SK-N-SH (cell line): ENCODE measurements around the gene MGA. TPM values are rescaled to one million over a fixed set of nuclear protein-coding genes. Genes with fewer than 3 reads are reported as not detected.
A peak's percentile ranks its signal among the peaks of the same experiment; 100 is the strongest.

Experiments
- CTCF ChIA-PET: fragments of 300-600, 350-600 bp; formaldehyde crosslinking; extraction: SDS; loops from one replicate; lab custom pipeline; 2021; lab: Yijun Ruan, JAX
- POLR2A ChIA-PET: fragments of 350-600 bp; sonication (Branson Sonifier 250); formaldehyde crosslinking; extraction: SDS; loops from one replicate; lab custom pipeline; 2020; ENCODE audit warnings: antibody characterized with exemption, inconsistent platforms; lab: Yijun Ruan, JAX
- DNase-seq: peaks from one replicate; pipeline ENCODE4 v3.0.0; 2012
- H2AFZ ChIP-seq: fragments of 200-600 bp; sonication (generic); 2 replicates; pipeline ENCODE4 v1.8.1; 2016; ENCODE audit warnings: antibody characterized with exemption, mild to moderate bottlenecking, low read depth
- H3F3A ChIP-seq: fragments of 200-600 bp; sonication (generic); replicated peaks from 2 replicates; pipeline ENCODE3; 2016; ENCODE audit warnings: antibody characterized with exemption, mild to moderate bottlenecking; ENCODE audit not compliant: insufficient read depth
- H3K27ac ChIP-seq, 2 experiments: fragments of 200-500 bp in 1 of 2; fragments of 200-600 bp in 1 of 2; sonication (Bioruptor generic) in 1 of 2; sonication (generic), shearing (Covaris generic) in 1 of 2; 2 replicates each; pipeline versions ENCODE4 v1.5.1 to v1.6.1; 2014 to 2016; ENCODE audit warnings: low read depth in 2 of 2, inconsistent platforms in 1 of 2, low read length in 1 of 2, mild to moderate bottlenecking in 1 of 2, mixed read lengths in 1 of 2
- H3K27me3 ChIP-seq: fragments of 200-600 bp; sonication (generic), shearing (Covaris generic); 2 replicates; pipeline ENCODE4 v1.6.1; 2016; ENCODE audit warnings: mixed run types; ENCODE audit not compliant: insufficient read depth
- H3K36me3 ChIP-seq, 2 experiments: fragments of 200-500 bp in 1 of 2; fragments of 200-600 bp in 1 of 2; sonication (Bioruptor generic) in 1 of 2; sonication (generic) in 1 of 2; replicated peaks in 1 of 2; 2 replicates each; pipeline versions ENCODE3 to v1.5.1; 2014 to 2016; ENCODE audit warnings: low read length in 1 of 2, mild to moderate bottlenecking in 1 of 2; ENCODE audit not compliant: insufficient read depth in 2 of 2, control insufficient read depth in 1 of 2
- H3K4me1 ChIP-seq, 2 experiments: fragments of 200-500 bp in 1 of 2; fragments of 200-600 bp in 1 of 2; sonication (Bioruptor generic) in 1 of 2; sonication (generic), shearing (Covaris generic) in 1 of 2; 2 replicates each; pipeline versions ENCODE4 v1.5.1 to v1.6.1; 2014 to 2016; ENCODE audit warnings: low read depth in 1 of 2, low read length in 1 of 2, mixed run types in 1 of 2; ENCODE audit not compliant: insufficient read depth in 2 of 2, control insufficient read depth in 1 of 2
- H3K4me2 ChIP-seq: fragments of 200-600 bp; sonication (generic), shearing (Covaris generic); 2 replicates; pipeline ENCODE4 v1.6.1; 2017; ENCODE audit warnings: mixed run types
- H3K4me3 ChIP-seq, 2 experiments: fragments of 200-500 bp in 1 of 2; fragments of 200-600 bp in 1 of 2; sonication (Bioruptor generic) in 1 of 2; sonication (generic), shearing (Covaris generic) in 1 of 2; 2 replicates each; pipeline versions ENCODE4 v1.5.1 to v1.8.1; 2014 to 2016; ENCODE audit warnings: low read depth in 2 of 2, inconsistent platforms in 1 of 2, low read length in 1 of 2, mild to moderate bottlenecking in 1 of 2, mixed read lengths in 1 of 2, moderate library complexity in 1 of 2
- H3K79me2 ChIP-seq: fragments of 200-600 bp; sonication (generic); 2 replicates; pipeline ENCODE4 v1.8.1; 2017; ENCODE audit warnings: mild to moderate bottlenecking; ENCODE audit not compliant: insufficient read depth
- H3K9ac ChIP-seq: fragments of 200-600 bp; sonication (generic); 2 replicates; pipeline ENCODE4 v1.6.1; 2017; ENCODE audit warnings: mixed run types
- H3K9me2 ChIP-seq: fragments of 200-600 bp; sonication (generic); 2 replicates; pipeline ENCODE4 v1.6.1; 2017; ENCODE audit warnings: mixed run types
- H3K9me3 ChIP-seq: fragments of 200-600 bp; sonication (generic); 2 replicates; pipeline ENCODE4 v1.6.1; 2017; ENCODE audit warnings: mixed run types, mild to moderate bottlenecking, moderate library complexity
- H4K20me1 ChIP-seq: fragments of 200-600 bp; sonication (generic); 2 replicates; pipeline ENCODE4 v1.6.1; 2017; ENCODE audit warnings: mild to moderate bottlenecking, mixed run types; ENCODE audit not compliant: insufficient read depth
- CHD2 ChIP-seq: fragments of 150-350 bp; IDR thresholded peaks from 2 replicates; pipeline ENCODE4 v1.6.1; 2018; ENCODE audit warnings: low read length; ENCODE audit not compliant: partially characterized antibody
- FOSL2 ChIP-seq: IDR thresholded peaks from 2 replicates; pipeline ENCODE4 v1.4.0; 2012; ENCODE audit warnings: low read depth, mild to moderate bottlenecking, moderate library complexity, borderline replicate concordance
- FOXJ3 ChIP-seq: sonication (generic); formaldehyde crosslinking; IDR thresholded peaks from 2 replicates; pipeline ENCODE4 v1.5.1; 2020; ENCODE audit warnings: mild to moderate bottlenecking, missing genetic modification reagents
- FOXM1 ChIP-seq: IDR thresholded peaks from 2 replicates; pipeline ENCODE4 v1.4.0; 2012; ENCODE audit warnings: low read depth, mild to moderate bottlenecking
- MEF2A ChIP-seq: IDR thresholded peaks from 2 replicates; pipeline ENCODE4 v1.4.0; 2012; ENCODE audit warnings: low read depth, borderline replicate concordance
- NFIC ChIP-seq: IDR thresholded peaks from 2 replicates; pipeline ENCODE4 v1.4.0; 2012; ENCODE audit warnings: borderline replicate concordance
- POLR2AphosphoS5 ChIP-seq: IDR thresholded peaks from 2 replicates; pipeline ENCODE4 v1.6.1; 2012; ENCODE audit warnings: low read depth, low read length
- RXRA ChIP-seq: IDR thresholded peaks from 2 replicates; pipeline ENCODE4 v1.4.0; 2012; ENCODE audit warnings: low read depth, mild to moderate bottlenecking, borderline replicate concordance
- TCF12 ChIP-seq: IDR thresholded peaks from 2 replicates; pipeline ENCODE4 v1.4.0; 2012
- WGBS: methylation state at CpG from one replicate; pipeline ENCODE4 v1.1.6; 2017; ENCODE audit warnings: low lambda C conversion rate; 5-methylcytosine and 5-hydroxymethylcytosine counted together
- polyA plus RNA-seq, 3 experiments: library from polyadenylated mRNA; depleted of rRNA; stranded (reverse); fragments of >200 nt; gene quantifications; 2 replicates each; pipeline ENCODE4 v1.2.3, GENCODE V29; 2012
- TF ChIP-seq, protein P1 (sequence below): fragments of 200-600 bp; sonication (generic); IDR thresholded peaks from 2 replicates; pipeline ENCODE4 v1.6.1; 2017; ENCODE audit warnings: antibody characterized with exemption, mild to moderate bottlenecking, moderate library complexity

MGA gene
- polyA plus RNA-seq, 1 of the 3 experiments (the other 2 are of a cell fraction), result 2.3 TPM

DNA sequence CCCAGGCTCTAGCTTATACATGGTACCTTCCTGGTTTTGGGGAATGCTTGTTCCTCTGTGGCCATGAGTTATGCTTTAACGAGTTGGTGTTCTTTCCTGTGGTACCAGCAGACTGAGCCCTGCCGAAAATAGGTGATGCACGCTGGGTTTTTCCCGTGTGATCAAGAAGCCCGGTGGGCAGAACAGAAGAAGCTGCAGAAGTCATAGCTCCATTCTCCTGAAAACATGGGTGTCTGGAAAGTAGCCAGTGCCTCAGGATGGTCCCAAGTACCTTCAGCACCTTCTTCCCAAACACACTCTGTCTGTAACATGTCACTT is 139.2 kb downstream of the MGA start (continued):
- TF ChIP-seq, protein P1, sequence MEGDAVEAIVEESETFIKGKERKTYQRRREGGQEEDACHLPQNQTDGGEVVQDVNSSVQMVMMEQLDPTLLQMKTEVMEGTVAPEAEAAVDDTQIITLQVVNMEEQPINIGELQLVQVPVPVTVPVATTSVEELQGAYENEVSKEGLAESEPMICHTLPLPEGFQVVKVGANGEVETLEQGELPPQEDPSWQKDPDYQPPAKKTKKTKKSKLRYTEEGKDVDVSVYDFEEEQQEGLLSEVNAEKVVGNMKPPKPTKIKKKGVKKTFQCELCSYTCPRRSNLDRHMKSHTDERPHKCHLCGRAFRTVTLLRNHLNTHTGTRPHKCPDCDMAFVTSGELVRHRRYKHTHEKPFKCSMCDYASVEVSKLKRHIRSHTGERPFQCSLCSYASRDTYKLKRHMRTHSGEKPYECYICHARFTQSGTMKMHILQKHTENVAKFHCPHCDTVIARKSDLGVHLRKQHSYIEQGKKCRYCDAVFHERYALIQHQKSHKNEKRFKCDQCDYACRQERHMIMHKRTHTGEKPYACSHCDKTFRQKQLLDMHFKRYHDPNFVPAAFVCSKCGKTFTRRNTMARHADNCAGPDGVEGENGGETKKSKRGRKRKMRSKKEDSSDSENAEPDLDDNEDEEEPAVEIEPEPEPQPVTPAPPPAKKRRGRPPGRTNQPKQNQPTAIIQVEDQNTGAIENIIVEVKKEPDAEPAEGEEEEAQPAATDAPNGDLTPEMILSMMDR, result no peak
- no peak for TF ChIP-seq TCF12
- no peak for TF ChIP-seq RXRA

DNA sequence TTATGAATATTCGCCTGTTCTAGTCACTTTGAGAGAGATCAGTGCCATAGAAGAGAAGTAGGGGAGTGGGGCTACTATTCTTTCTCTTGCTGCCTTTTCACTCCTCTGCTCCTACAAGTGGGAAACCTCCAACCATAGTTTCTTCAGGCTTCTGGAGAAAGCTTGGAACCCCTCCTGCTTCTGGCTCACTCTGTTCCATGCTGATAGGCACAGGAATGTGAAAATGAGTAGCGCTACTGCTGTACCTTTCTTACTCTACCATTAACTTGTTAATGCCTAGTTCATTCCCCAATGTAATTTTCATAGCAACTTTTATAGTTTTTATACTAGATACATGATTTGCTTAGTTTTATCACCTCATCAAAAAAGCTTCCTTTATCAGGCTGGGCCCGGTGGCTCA is 141.0 kb downstream of the MGA start:
- ChIA-PET CTCF (interaction anchor here (1.1 to 3.7 kb wide), 2 partner anchors 10 to 27 kb away, joined by 4 to 27 read pairs; partner anchors contain the start of gene MAPKBP1), POLR2A (no interaction called here)
- Histone ChIP-seq H3K79me2 (peaks cover 13% of the 10 kb centered on the region), H3K4me2 (no peak overlapping the region), H3K9ac (no peak overlapping the region), H3K9me2 (no peaks in the 10 kb centered on the region), H3K36me3 (peaks cover 0 to 15% of the 10 kb centered on the region in 2 experiments), H3K27ac (no peak overlapping the region), H3F3A (peaks cover 11% of the 10 kb centered on the region), H2AFZ (no peak overlapping the region), H4K20me1 (no peaks in the 10 kb centered on the region)
- WGBS, result 98% methylated on average over 3 of the region's 3 CpGs
- no peak for DNase-seq
- no peak for TF ChIP-seq POLR2AphosphoS5
- TF ChIP-seq FOXJ3 (CRISPR knock-in tag), result no peak
- TF ChIP-seq TCF12, result no peak
- TF ChIP-seq, all 33 proteins: peak for 0
- Histone ChIP-seq H3K27me3 (no peaks in the 10 kb centered on the region), H3K9me3 (no peaks in the 10 kb centered on the region), H3K4me1 (peaks cover 23 to 33% of the 10 kb centered on the region in 2 experiments; a peak in 3 of 4 replicates), H3K4me3 (no peak overlapping the region)

DNA sequence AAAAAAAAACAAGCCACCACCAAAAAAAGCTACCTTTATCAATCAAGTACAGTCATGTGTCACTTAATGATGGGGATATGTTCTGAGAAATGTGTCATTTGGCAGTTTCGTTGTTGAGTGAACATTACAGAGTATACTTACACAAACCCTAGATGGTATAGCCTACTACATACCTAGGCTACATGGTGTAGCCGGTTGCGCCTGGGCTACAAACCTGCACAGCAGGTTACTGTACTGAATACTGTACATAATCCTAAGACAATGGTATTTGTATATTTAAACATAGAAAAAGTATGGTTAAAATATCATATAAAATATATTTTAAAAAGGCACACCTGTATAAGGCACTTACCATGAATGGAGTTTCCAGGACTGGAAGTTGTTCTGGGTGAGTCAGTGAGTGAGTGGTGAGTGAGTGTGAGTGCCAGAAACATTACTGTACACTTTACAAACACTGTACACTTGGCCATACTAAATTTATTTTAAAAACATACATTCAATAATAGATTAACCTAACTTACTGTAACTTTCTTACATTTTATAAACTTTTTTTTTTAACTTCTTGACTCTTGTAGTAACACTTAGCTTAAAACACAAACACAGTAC is 141.7 kb downstream of the MGA start:
- ChIA-PET CTCF (interaction anchor here (1.2 to 3.7 kb wide), 2 partner anchors 9 to 103 kb away, joined by 4 to 27 read pairs; no protein-coding TSS in a partner anchor), POLR2A (no interaction called here)
- DNase-seq, result no peak
- Histone ChIP-seq H3K79me2 (peaks cover 8% of the 10 kb centered on the region), H3K4me3 (no peak overlapping the region), H3F3A (peaks cover 11% of the 10 kb centered on the region), H4K20me1 (no peaks in the 10 kb centered on the region), H3K9me2 (no peaks in the 10 kb centered on the region), H3K9ac (no peak overlapping the region), H3K4me1 (peaks cover 16 to 32% of the 10 kb centered on the region in 2 experiments; a peak in 3 of 4 replicates), H3K27me3 (no peaks in the 10 kb centered on the region), H3K27ac (peak overlapping the region in 1 of 2 experiments; percentile 25; a peak in 2 of 4 replicates), H3K4me2 (no peak overlapping the region), H2AFZ (no peak overlapping the region), H3K9me3 (no peaks in the 10 kb centered on the region), H3K36me3 (peaks cover 0 to 15% of the 10 kb centered on the region in 2 experiments)
- 96% methylated on average over 3 of the region's 3 CpGs for WGBS
- peak; percentile 32 for TF ChIP-seq TCF12
- no peak for TF ChIP-seq FOXM1
- peak; percentile 69; the same call in 1 of the 2 replicates for TF ChIP-seq FOSL2
- no peak for TF ChIP-seq NFIC
- no peak for TF ChIP-seq CHD2
- TF ChIP-seq MEF2A, result no peak
